ENCODE measurements around the gene MBOAT7. TPM values are rescaled to one million over a fixed set of nuclear protein-coding genes. Genes with fewer than 3 reads are reported as not detected.

Gene MBOAT7
- total and polyA plus RNA-seq, 4 donors = 10.3 to 31.5 (median 15.0) TPM

DNA sequence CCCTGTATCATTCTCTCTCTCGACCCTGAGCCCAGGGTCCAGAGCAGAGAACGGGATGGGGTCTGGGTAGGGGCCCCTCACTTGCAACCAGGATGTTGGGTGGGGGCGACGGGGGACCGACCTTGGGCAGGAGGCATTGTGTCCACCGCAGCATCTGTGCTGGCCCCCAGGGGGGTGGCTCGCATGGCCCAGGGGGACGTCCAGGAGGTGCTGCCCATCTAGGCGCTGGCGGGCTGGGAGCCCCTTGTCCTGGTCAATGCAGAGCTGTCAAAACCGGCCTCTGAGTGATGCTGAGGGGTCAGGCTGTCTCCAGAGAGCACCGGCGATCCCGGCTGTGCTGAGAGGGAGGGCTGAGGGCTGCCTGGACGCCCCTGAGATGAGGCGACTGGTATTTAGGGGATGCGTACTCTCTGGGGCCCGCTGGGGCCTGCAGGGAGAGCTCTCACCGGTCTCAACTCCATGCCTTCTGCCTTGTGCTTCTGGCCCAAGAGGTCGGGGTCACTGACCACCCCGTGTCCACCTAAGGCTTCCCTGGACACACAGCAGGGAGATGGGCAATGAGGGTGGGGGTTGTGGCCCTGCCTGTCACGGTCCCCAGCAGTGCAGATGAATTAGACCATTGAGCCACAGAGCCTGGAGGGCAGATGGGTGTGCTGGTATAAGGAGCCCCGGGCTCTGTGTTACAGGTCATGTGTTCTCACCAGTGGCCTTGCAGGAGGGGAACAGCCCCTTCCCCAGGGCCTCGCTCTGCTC is 19.9 kb upstream of the MBOAT7 start:
- TF ChIP-seq FOXA1 (IDR thresholded peaks at IDR 0.05) = no peak
- TF ChIP-seq GABPA (IDR thresholded peaks at IDR 0.05 in 1 of 2, conservative IDR thresholded peaks at IDR 0.05 in 1 of 2) = no peak
- TF ChIP-seq, protein P1, sequence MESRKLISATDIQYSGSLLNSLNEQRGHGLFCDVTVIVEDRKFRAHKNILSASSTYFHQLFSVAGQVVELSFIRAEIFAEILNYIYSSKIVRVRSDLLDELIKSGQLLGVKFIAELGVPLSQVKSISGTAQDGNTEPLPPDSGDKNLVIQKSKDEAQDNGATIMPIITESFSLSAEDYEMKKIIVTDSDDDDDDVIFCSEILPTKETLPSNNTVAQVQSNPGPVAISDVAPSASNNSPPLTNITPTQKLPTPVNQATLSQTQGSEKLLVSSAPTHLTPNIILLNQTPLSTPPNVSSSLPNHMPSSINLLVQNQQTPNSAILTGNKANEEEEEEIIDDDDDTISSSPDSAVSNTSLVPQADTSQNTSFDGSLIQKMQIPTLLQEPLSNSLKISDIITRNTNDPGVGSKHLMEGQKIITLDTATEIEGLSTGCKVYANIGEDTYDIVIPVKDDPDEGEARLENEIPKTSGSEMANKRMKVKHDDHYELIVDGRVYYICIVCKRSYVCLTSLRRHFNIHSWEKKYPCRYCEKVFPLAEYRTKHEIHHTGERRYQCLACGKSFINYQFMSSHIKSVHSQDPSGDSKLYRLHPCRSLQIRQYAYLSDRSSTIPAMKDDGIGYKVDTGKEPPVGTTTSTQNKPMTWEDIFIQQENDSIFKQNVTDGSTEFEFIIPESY (IDR thresholded peaks at IDR 0.05) = no peak
- no peak for TF ChIP-seq NR2F2 (IDR thresholded peaks at IDR 0.05)
- no peak for TF ChIP-seq YY1 (IDR thresholded peaks at IDR 0.05)
- no peak for TF ChIP-seq JUND (IDR thresholded peaks at IDR 0.05)
- no peak for TF ChIP-seq HNF4A (conservative IDR thresholded peaks at IDR 0.05)
- no peak for TF ChIP-seq FOXA2 (IDR thresholded peaks at IDR 0.05)
- TF ChIP-seq, protein P2, sequence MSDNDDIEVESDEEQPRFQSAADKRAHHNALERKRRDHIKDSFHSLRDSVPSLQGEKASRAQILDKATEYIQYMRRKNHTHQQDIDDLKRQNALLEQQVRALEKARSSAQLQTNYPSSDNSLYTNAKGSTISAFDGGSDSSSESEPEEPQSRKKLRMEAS (IDR thresholded peaks at IDR 0.05) = no peak
- TF ChIP-seq, protein P3, sequence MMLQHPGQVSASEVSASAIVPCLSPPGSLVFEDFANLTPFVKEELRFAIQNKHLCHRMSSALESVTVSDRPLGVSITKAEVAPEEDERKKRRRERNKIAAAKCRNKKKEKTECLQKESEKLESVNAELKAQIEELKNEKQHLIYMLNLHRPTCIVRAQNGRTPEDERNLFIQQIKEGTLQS (IDR thresholded peaks at IDR 0.05) = no peak
- TF ChIP-seq SP1 (IDR thresholded peaks at IDR 0.05) = no peak
- TF ChIP-seq TAF1 (conservative IDR thresholded peaks at IDR 0.05) = no peak
- TF ChIP-seq, protein P4, sequence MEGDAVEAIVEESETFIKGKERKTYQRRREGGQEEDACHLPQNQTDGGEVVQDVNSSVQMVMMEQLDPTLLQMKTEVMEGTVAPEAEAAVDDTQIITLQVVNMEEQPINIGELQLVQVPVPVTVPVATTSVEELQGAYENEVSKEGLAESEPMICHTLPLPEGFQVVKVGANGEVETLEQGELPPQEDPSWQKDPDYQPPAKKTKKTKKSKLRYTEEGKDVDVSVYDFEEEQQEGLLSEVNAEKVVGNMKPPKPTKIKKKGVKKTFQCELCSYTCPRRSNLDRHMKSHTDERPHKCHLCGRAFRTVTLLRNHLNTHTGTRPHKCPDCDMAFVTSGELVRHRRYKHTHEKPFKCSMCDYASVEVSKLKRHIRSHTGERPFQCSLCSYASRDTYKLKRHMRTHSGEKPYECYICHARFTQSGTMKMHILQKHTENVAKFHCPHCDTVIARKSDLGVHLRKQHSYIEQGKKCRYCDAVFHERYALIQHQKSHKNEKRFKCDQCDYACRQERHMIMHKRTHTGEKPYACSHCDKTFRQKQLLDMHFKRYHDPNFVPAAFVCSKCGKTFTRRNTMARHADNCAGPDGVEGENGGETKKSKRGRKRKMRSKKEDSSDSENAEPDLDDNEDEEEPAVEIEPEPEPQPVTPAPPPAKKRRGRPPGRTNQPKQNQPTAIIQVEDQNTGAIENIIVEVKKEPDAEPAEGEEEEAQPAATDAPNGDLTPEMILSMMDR (IDR thresholded peaks at IDR 0.05; ENCODE audit: low read depth, low read length, missing input control) = no peak
- no peak for TF ChIP-seq RAD21 (IDR thresholded peaks at IDR 0.05)
- H3K27ac ChIP-seq (ENCODE audit: low read depth in 1 of 2, low read length in 2 of 2) = peak overlapping the region; percentile 88 to 94
- peaks cover 16 to 31% (median 25%) of the 10 kb centered on the region in 4 donors for H3K36me3 ChIP-seq (ENCODE audit: control insufficient read depth in 4 of 4, insufficient read depth in 3 of 4, low read depth in 1 of 4, low read length in 3 of 4)
- H3K9me3 ChIP-seq (ENCODE audit: control insufficient read depth in 4 of 4, low read length in 3 of 4) = no peaks in the 10 kb centered on the region
- peaks cover 31 to 73% (median 61%) of the 10 kb centered on the region in 4 donors for H3K4me1 ChIP-seq (ENCODE audit: control insufficient read depth in 4 of 4, insufficient read depth in 4 of 4, low read length in 3 of 4)
- no peaks in the 10 kb centered on the region for H3K27me3 ChIP-seq (ENCODE audit: control insufficient read depth in 4 of 4, insufficient read depth in 4 of 4, low read length in 3 of 4)
- no peak overlapping the region for H3K4me3 ChIP-seq (ENCODE audit: low read depth in 1 of 3, low read length in 3 of 3)
- peak overlapping the region; percentile 40 to 52 for H3K9ac ChIP-seq (ENCODE audit: low read depth in 1 of 2, low read length in 2 of 2)
- no peak for DNase-seq (ENCODE audit: low spot score)
- 57% methylated on average over 24 of the region's 24 CpGs for WGBS

DNA sequence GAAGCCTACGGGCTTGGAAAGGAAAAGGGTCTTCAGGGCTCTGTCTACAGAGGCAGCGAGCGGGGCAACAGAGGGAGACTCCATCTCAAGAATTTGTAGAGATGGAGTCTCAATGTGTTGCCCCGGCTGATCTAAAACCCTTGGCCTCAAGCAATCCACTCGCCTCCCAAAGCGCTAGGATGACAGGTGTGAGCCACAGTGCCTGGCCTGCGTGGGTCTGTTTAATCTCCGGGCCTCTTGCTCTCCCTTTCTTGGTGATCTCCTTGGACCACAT is 19.3 kb upstream of the MBOAT7 start:
- peak overlapping the region; percentile 88 to 94 for H3K27ac ChIP-seq (ENCODE audit: low read depth in 1 of 2, low read length in 2 of 2)
- H3K9ac ChIP-seq (ENCODE audit: low read depth in 1 of 2, low read length in 2 of 2) = peak overlapping the region; percentile 9 to 11
- H3K27me3 ChIP-seq (ENCODE audit: control insufficient read depth in 4 of 4, insufficient read depth in 4 of 4, low read length in 3 of 4) = no peaks in the 10 kb centered on the region
- no peak for DNase-seq (ENCODE audit: low spot score)
- peaks cover 19 to 35% (median 26%) of the 10 kb centered on the region in 4 donors for H3K36me3 ChIP-seq (ENCODE audit: control insufficient read depth in 4 of 4, insufficient read depth in 3 of 4, low read depth in 1 of 4, low read length in 3 of 4)
- TF ChIP-seq GABPA (IDR thresholded peaks at IDR 0.05 in 1 of 2, conservative IDR thresholded peaks at IDR 0.05 in 1 of 2) (no peak), EGR1 (IDR thresholded peaks at IDR 0.05; ENCODE audit: low read depth in 2 of 2) (no peak)
- TF ChIP-seq, protein P1 (IDR thresholded peaks at IDR 0.05) = no peak
- no peak overlapping the region for H3K4me3 ChIP-seq (ENCODE audit: low read depth in 1 of 3, low read length in 3 of 3)
- H3K9me3 ChIP-seq (ENCODE audit: control insufficient read depth in 4 of 4, low read length in 3 of 4) = no peaks in the 10 kb centered on the region
- 85% methylated on average over 8 of the region's 8 CpGs for WGBS
- H3K4me1 ChIP-seq (ENCODE audit: control insufficient read depth in 4 of 4, insufficient read depth in 4 of 4, low read length in 3 of 4) = peaks cover 31 to 78% (median 66%) of the 10 kb centered on the region in 4 donors
